BE2C (cell line): ENCODE data around the gene OR7A10.

ENCODE experiments used
- DNase-seq: peaks from one replicate; pipeline ENCODE4 v3.0.0-alpha.2; 2020
- H3K27me3 ChIP-seq: fragments of 250-450 bp; sonication (Bioruptor Pico); 2 replicates; pipeline ENCODE4 v1.5.1; 2020; ENCODE audit warnings: mild to moderate bottlenecking
- H3K36me3 ChIP-seq: fragments of 250-450 bp; sonication (Bioruptor Pico); 2 replicates; pipeline ENCODE4 v1.5.1; 2020; ENCODE audit warnings: mild to moderate bottlenecking
- H3K4me1 ChIP-seq: fragments of 250-450 bp; sonication (Bioruptor Pico); 2 replicates; pipeline ENCODE4 v1.5.1; 2020
- H3K4me3 ChIP-seq: 2 replicates; pipeline ENCODE4 v1.5.1; 2011; ENCODE audit warnings: low read depth, low read length
- H3K9me3 ChIP-seq: fragments of 250-450 bp; sonication (Bioruptor Pico); 2 replicates; pipeline ENCODE4 v1.5.1; 2020
- CTCF ChIP-seq: IDR thresholded peaks from 2 replicates; pipeline ENCODE4 v1.5.1; 2012; ENCODE audit warnings: mild to moderate bottlenecking, low read depth, low read length

OR7A10 gene

GRCh38 chr19:14826006-14826405 lies 22.7 kb downstream of the OR7A10 start:
- no peak for TF ChIP-seq CTCF
- Histone ChIP-seq H3K9me3 (no peaks in the 10 kb centered on the region), H3K27me3 (peaks cover 11% of the 10 kb centered on the region; the same call in 1 of the 2 replicates), H3K4me3 (no peak overlapping the region), H3K36me3 (no peaks in the 10 kb centered on the region), H3K4me1 (no peaks in the 10 kb centered on the region)
- no peak for DNase-seq

DNA sequence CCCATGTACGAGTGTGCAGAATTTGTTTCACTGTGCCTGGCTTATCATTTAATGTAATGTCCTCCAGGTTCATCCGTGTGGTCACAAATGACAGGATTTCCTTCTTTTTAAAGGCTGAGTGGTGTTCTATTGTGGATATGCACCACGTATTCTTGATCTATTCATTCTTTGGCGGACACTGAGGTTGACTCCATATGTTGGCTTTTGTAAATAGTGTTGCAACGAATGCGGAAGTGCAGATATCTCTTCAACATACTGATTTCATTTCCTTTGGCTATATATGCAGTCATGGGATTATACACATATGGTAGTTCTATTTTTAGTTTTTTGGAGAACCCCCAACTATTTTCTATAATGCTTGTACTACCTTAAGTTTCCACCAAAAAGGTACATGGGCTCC lies 26.8 kb downstream of the OR7A10 start:
- no peak for DNase-seq
- Histone ChIP-seq H3K4me1 (no peaks in the 10 kb centered on the region), H3K9me3 (no peaks in the 10 kb centered on the region), H3K36me3 (no peaks in the 10 kb centered on the region), H3K27me3 (no peaks in the 10 kb centered on the region), H3K4me3 (no peak overlapping the region)
- TF ChIP-seq CTCF, result no peak

- TF ChIP-seq CTCF, result no peak
- Histone ChIP-seq H3K36me3 (no peaks in the 10 kb centered on the region), H3K4me3 (no peak overlapping the region), H3K9me3 (no peaks in the 10 kb centered on the region), H3K4me1 (no peaks in the 10 kb centered on the region), H3K27me3 (no peaks in the 10 kb centered on the region)
- no peak for DNase-seq
Measured at GRCh38 chr19:14818588-14818987, 30.1 kb downstream of the OR7A10 start.

GRCh38 chr19:14817052-14817451 lies 31.7 kb downstream of the OR7A10 start:
- H3K36me3 ChIP-seq, result no peaks in the 10 kb centered on the region
- DNase-seq, result no peak
- H3K4me1 ChIP-seq, result no peaks in the 10 kb centered on the region
- H3K4me3 ChIP-seq, result no peak overlapping the region
- no peaks in the 10 kb centered on the region for H3K27me3 ChIP-seq
- no peaks in the 10 kb centered on the region for H3K9me3 ChIP-seq
- no peak for TF ChIP-seq CTCF

DNA sequence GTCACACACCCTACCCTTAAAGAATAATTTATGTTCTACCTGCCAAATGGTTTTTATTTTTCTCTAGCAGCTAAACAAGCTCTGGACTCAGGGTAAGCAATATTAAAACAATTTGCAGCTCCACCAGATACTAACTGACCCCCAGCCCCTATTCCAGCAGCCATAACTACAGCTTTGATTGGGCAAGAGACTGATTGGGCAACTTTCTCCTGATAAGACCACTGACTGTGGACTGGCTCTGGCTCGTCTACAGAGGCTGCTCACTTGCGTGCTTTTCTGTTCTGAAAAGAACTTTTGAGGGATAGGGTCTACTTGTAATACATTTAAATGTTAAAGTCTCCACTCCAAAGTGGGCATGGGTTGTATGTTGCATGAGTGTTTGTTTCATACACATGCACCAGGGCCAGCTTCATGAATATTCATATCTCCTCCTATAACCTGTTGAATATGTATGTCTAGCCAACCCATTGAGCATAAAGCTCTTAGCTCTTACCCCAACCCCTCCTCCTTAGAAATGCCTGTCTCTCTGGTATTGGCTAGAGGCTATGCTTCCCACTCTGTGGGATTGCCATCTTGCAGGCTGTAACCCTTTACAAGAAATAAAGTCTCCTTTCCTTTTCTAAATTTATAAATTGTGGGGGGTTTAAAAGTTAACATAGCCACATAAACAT lies 33.6 kb downstream of the OR7A10 start:
- no peak for TF ChIP-seq CTCF
- Histone ChIP-seq H3K36me3 (no peaks in the 10 kb centered on the region), H3K27me3 (0 out of 2 replicates have a peak, but pooled peaks cover 4% of the 10 kb centered on the region), H3K4me1 (no peaks in the 10 kb centered on the region), H3K4me3 (no peak overlapping the region), H3K9me3 (no peaks in the 10 kb centered on the region)
- no peak for DNase-seq

DNA sequence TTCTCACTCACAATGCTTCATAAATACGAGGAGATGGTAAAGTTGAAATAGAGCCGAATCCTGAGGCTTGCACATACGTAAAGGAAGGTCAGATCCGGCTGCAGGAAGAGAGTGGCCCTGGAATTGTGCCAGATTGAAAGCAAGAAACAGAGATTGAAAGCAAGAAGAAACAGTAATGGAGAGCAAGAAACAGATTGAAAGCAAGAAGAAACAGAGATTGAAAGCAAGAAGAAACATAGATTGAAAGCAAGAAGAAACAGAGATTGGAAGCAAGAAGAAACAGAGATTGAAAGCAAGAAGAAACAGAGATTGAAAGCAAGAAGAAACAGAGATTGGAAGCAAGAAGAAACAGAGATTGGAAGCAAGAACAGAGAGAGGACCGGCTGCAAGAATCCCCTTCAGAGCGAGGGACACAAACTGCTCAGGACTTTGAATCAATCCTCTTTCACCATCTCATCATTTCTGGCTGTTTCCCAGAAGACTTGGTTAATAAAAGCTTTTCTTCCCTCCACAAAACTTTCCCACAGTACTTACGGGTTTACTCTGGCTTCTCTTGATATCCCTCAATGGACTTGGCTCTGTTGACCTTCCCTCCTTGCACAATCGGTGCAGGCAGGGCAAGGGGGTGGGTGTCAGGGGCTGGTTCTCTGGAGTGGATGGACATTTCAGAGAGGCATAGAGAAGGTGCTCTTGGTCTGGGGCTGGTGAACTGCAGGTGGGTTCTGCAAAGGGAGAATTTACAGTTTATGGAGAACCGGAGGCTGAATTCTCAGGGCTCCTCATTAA lies 39.3 kb downstream of the OR7A10 start:
- Histone ChIP-seq H3K9me3 (no peaks in the 10 kb centered on the region), H3K27me3 (peaks cover 4% of the 10 kb centered on the region; the same call in 1 of the 2 replicates), H3K4me1 (no peaks in the 10 kb centered on the region), H3K4me3 (no peak overlapping the region), H3K36me3 (no peaks in the 10 kb centered on the region)
- DNase-seq, result no peak
- TF ChIP-seq CTCF, result no peak
